ENCODE results near the gene PHTF2. TPM values are rescaled to one million over a fixed set of nuclear protein-coding genes. Genes with fewer than 3 reads are reported as not detected.

The PHTF2 gene
- total RNA-seq, 1 experiment from 2014 or later = 17.3 TPM

DNA sequence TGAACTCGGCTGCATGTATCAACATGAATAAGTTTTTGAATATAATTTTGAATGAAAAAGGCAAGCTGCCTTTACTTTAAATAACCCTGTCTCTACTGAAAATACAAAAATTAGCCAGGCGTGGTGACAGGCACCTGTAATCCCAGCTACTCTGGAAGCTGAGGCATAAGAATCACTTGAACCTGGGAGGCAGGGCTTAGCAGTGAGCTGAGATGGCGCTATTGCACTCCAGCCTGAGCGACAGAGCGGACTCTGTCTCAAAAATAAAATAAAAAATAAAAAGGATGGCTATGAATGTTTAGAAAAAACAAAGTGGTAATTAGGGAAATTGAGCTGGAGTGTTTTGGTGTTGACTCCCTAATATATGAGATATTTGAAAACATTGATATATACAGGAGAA is 133.3 kb downstream of the PHTF2 start:
- Histone ChIP-seq H3K4me3 (ENCODE audit: insufficient read depth, low read depth, low read length) (no peak overlapping the region), H3K36me3 (replicated peaks; ENCODE audit: control insufficient read depth, insufficient read depth, low read length) (no peaks in the 10 kb centered on the region), H3K27me3 (ENCODE audit: control insufficient read depth, insufficient read depth, low read length) (no peaks in the 10 kb centered on the region)
- DNase-seq = no peak

DNA sequence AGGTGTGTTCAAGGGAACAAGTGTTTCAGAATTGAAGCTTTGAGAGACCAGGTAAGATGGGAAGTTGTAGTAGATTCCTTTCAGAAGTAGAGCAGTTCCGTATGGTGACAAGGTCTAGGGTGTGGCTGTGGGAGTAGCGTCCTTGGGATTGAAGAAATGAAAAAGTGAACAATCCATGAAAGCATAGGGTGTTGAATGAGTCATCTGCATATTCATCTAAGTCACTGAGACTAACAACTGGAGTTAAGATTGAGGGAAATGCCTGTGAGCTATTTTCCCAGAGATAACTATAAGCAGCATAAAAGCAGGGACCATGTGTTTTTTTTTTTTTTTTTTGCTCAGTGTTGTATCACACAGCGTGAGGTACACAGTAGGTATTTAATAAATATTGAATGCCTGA is 134.8 kb downstream of the PHTF2 start:
- no peak overlapping the region for H3K4me3 ChIP-seq (ENCODE audit: insufficient read depth, low read depth, low read length)
- no peaks in the 10 kb centered on the region for H3K36me3 ChIP-seq (replicated peaks; ENCODE audit: control insufficient read depth, insufficient read depth, low read length)
- no peaks in the 10 kb centered on the region for H3K27me3 ChIP-seq (ENCODE audit: control insufficient read depth, insufficient read depth, low read length)
- no peak for DNase-seq

DNA sequence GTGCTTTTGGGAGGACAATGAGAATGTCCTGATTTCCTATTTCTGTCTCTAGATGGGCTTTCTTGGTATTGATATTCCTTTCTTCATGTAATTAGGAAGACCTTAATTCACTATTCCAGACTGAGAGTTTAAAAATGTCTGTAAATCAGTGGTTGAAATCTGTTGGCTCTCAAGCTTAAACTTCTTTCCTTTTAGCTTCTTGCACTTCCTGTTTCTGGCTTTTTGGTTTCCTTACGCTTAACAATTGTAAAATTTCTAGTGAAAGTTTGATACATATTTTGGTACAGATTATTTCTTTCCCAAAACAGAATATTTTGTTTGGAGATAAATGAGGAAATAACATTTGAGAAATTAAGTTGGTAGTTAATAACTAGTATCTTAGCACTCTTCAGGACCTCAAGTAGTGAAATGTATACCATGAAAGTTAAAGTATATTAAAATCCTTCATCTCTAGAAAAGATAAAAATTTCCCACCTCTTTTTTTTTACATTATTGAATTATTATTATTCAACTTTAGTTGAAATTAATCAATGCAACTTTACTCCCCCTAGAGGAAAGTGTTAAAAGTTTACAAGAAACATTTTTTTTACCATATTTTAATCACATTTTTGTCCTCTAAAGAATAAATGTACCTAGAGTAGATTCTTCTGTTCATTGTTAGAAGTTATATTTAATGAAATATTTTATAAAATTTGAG is 137.2 kb downstream of the PHTF2 start:
- Histone ChIP-seq H3K4me3 (ENCODE audit: insufficient read depth, low read depth, low read length) (no peak overlapping the region), H3K36me3 (replicated peaks; ENCODE audit: control insufficient read depth, insufficient read depth, low read length) (no peaks in the 10 kb centered on the region), H3K27me3 (ENCODE audit: control insufficient read depth, insufficient read depth, low read length) (no peaks in the 10 kb centered on the region)
- DNase-seq = no peak

DNA sequence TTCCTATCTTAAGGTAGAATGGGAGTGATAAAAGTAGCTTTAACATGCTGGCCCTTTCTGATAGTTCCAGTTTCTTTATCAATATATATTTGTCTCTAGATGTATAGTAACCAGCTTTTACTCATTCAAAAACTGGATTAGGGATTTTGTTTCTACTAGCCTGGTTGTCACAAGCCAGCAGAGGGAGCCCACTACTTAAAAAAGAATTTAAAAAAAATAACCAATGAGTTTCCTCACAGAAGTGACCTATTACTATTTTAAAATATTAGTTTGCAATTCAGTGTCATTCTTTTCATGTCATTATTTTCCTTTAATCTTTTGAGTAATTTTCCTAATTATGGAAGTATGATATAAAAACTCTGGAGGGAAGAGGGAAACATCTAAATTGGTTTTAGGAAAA is 142.1 kb downstream of the PHTF2 start:
- DNase-seq = peak; percentile 51
- no peak overlapping the region for H3K4me3 ChIP-seq (ENCODE audit: insufficient read depth, low read depth, low read length)
- H3K27me3 ChIP-seq (ENCODE audit: control insufficient read depth, insufficient read depth, low read length) = no peaks in the 10 kb centered on the region
- no peaks in the 10 kb centered on the region for H3K36me3 ChIP-seq (replicated peaks; ENCODE audit: control insufficient read depth, insufficient read depth, low read length)

DNA sequence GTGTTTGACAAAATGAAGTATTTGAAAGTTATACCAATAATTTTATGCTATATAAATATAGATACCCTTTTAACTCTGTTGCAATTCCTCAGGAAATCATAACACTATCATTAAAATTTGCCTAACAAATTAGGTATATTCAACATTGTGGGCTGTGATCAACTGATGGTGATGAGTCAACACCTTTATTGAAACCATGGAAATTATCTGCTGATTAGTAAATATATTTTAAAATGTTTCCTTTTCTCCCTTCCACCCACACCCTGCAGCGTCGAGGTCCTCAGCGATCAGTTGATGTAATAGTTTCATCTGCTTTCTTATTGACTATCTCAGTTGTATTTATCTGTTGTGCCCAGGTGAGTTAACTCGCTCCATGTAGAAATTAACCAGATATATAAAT is 143.9 kb downstream of the PHTF2 start:
- no peaks in the 10 kb centered on the region for H3K36me3 ChIP-seq (replicated peaks; ENCODE audit: control insufficient read depth, insufficient read depth, low read length)
- DNase-seq = no peak

DNA sequence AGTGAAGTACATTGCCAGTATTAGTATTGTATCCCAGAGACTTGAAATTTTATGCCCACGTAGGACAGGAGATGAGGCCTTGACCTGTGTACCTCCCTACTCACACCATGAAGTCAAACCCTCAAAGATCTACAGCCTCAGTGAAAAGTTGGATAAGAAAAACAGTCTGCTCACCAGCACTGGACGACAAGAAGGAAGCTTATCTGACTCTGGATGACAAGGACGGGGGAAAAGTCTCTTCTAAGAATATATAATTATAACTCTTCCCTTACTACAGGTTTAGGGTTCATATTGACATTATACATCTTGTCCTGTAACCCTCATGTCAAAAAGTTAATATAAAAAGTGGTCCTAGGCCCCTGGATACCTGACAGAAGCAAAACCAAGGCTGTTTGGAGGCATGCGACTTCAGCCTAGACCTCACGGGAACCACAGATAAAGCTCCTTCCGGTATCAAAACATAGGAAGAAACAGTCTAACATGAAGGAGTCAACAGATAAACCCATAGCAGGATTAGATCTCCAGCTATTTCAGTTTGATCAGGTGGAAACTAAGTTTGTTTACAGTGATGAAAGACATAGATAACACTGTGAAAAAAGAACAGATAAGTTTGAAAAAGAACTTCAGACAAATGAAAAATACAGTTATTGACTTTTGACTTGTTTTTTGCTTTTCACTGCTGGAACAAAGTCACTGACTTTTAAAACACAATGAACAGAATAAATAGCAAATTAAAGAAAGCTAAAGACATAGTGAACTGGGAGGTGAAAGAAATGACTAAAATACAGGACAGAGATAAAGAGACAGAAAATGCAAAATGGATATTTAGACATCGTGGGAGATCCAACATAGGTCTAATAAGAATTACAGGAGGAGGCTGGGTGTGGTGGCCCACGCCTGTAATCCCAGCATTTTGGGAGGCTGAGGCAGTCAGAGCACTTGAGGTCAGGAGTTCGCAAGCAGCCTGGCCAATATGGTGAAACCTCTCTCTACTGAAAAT is 145.9 kb downstream of the PHTF2 start:
- DNase-seq = no peak
- Histone ChIP-seq H3K4me3 (ENCODE audit: insufficient read depth, low read depth, low read length) (no peak overlapping the region), H3K27me3 (ENCODE audit: control insufficient read depth, insufficient read depth, low read length) (no peaks in the 10 kb centered on the region), H3K36me3 (replicated peaks; ENCODE audit: control insufficient read depth, insufficient read depth, low read length) (no peaks in the 10 kb centered on the region)

More for the DNA sequence above, 143.9 kb downstream of the PHTF2 start:
- no peak overlapping the region for H3K4me3 ChIP-seq (ENCODE audit: insufficient read depth, low read depth, low read length)
- no peaks in the 10 kb centered on the region for H3K27me3 ChIP-seq (ENCODE audit: control insufficient read depth, insufficient read depth, low read length)

DNA sequence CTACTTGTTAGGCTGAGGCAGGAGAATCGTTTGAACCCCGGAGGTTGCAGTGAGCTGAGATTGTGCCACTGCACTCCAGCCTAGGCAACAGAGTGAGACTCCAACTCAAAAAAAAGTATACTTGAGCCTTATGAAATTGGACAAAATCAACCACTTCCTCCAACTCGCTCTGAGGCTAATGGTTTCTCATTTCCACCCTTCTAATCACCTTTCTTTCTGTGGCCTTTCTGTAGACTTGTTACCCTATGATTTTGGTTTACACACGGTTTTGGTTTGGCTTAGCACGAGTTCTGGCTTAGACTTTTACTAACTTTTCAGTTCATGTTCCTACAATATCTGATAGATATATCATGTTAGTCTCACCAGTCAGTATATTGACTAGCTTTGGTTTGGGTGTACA is 152.0 kb downstream of the PHTF2 start:
- H3K36me3 ChIP-seq (replicated peaks; ENCODE audit: control insufficient read depth, insufficient read depth, low read length) = no peaks in the 10 kb centered on the region
- no peak for DNase-seq
- no peak overlapping the region for H3K4me3 ChIP-seq (ENCODE audit: insufficient read depth, low read depth, low read length)
- no peaks in the 10 kb centered on the region for H3K27me3 ChIP-seq (ENCODE audit: control insufficient read depth, insufficient read depth, low read length)

DNA sequence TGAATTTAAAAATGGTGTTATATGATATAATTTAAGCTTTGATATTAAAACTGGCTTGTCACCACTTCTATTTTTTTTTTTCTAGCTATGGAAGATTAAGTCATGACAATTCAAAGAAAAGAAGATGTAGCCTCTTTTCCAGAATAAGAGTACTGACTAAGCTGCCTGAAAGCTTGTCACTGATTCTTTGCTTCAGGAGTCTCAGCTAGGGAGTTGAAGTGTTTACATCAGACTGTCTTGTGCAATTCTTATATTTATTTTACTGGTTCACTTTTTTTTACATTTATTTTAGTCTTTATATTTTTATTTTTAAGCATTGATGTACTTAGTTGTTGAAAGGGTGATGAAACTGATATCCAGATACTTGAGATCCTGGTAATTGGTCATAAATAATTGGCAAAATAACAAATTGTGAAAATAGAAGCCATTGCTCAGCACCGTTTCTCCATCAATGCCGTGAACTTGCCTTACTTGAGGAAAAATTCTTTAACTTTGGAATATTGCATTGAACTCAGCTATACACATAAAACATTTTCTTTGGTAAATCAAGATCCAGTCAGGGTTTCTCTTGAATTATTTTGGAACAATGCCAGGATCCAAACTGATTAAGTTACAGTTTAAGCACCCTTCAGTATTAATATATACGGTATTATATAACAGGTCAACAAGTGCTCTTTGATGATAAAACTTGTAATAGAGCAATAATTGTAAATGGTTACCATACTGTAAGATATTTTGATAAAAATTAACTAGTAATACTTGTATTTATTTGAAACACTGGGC is 156.4 kb downstream of the PHTF2 start:
- DNase-seq = no peak
- Histone ChIP-seq H3K4me3 (ENCODE audit: insufficient read depth, low read depth, low read length) (no peak overlapping the region), H3K27me3 (ENCODE audit: control insufficient read depth, insufficient read depth, low read length) (no peaks in the 10 kb centered on the region), H3K36me3 (replicated peaks; ENCODE audit: control insufficient read depth, insufficient read depth, low read length) (no peaks in the 10 kb centered on the region)

DNA sequence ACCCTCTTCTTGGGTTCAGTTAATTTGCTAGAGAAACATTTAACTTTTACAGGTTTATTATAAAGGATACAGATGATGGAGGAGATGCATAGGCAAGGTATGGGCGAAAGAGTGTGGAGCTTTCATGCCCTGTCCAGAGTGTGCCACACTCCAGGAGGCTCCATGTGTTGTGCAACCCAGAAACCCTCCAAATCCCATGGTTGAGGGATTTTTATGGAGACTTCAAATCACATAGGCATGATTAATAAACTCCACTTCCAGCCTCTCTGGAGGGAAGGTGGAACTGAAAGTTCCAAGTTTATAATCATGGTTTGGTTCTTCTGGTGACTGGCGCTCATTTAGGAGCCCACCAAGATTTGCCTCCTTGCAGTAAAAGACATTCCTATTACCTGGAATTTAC is 159.9 kb downstream of the PHTF2 start:
- H3K27me3 ChIP-seq (ENCODE audit: control insufficient read depth, insufficient read depth, low read length) = no peaks in the 10 kb centered on the region
- DNase-seq = no peak
- no peaks in the 10 kb centered on the region for H3K36me3 ChIP-seq (replicated peaks; ENCODE audit: control insufficient read depth, insufficient read depth, low read length)
- no peak overlapping the region for H3K4me3 ChIP-seq (ENCODE audit: insufficient read depth, low read depth, low read length)

DNA sequence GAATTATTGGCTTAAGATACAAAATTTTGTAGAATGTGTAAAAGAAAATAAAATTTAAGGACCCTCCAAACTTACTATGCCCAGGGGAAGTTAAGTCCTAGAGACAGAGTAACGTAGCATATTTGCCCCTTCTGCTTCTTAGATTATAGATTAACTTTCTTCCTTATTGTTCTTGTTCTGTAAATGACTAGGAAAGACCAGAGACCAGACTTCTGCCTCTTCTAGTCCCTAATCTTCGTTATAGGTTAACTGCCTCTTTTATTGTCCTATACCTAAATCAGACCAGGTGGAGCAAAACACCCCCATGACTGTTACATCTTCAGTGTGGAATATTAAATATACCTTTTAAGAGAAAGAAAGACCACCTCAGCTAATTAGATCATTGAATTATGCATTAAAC is 160.5 kb downstream of the PHTF2 start:
- no peak overlapping the region for H3K4me3 ChIP-seq (ENCODE audit: insufficient read depth, low read depth, low read length)
- no peaks in the 10 kb centered on the region for H3K36me3 ChIP-seq (replicated peaks; ENCODE audit: control insufficient read depth, insufficient read depth, low read length)
- DNase-seq = no peak
- H3K27me3 ChIP-seq (ENCODE audit: control insufficient read depth, insufficient read depth, low read length) = no peaks in the 10 kb centered on the region

DNA sequence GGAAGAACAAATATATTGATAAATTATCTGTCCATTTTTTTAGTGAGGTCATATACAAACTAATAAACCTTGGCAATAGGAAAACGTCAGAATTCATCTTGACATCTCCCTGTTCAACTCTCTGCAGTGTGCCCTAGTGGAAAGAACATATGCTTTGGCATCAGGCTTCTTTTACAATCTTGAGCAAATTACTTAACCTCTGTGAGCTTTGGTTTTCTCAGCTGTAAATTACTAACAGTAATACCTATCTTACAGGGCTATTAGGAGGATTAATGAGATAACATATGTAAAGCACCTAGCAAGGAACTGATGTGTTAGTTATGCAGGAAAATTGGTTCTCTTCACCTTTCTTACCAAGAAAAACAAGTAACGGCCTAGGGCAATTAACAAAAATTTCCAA is 161.8 kb downstream of the PHTF2 start:
- Histone ChIP-seq H3K36me3 (replicated peaks; ENCODE audit: control insufficient read depth, insufficient read depth, low read length) (no peaks in the 10 kb centered on the region), H3K27me3 (ENCODE audit: control insufficient read depth, insufficient read depth, low read length) (no peaks in the 10 kb centered on the region), H3K4me3 (ENCODE audit: insufficient read depth, low read depth, low read length) (no peak overlapping the region)
- no peak for DNase-seq

DNA sequence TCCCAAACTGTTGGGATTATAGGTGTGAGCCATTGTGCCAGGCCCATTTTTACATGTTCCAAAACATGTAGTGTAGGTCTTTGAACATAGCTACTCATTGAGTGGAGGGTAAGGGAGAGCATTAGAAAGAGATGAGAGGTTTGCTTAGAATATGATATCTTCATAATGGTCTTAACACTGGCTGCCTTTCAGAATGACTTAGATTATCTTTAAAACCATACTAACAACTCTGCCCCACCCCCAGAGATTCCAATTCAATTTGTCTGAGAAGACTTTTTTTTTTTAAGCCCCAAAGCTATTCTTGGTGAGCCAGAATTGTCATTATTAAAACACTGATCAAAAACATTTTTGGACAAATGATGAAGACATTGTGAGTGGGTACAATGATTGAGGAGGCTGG is 168.9 kb downstream of the PHTF2 start:
- Histone ChIP-seq H3K27me3 (ENCODE audit: control insufficient read depth, insufficient read depth, low read length) (no peaks in the 10 kb centered on the region), H3K36me3 (replicated peaks; ENCODE audit: control insufficient read depth, insufficient read depth, low read length) (no peaks in the 10 kb centered on the region), H3K4me3 (ENCODE audit: insufficient read depth, low read depth, low read length) (no peak overlapping the region)
- DNase-seq = no peak

DNA sequence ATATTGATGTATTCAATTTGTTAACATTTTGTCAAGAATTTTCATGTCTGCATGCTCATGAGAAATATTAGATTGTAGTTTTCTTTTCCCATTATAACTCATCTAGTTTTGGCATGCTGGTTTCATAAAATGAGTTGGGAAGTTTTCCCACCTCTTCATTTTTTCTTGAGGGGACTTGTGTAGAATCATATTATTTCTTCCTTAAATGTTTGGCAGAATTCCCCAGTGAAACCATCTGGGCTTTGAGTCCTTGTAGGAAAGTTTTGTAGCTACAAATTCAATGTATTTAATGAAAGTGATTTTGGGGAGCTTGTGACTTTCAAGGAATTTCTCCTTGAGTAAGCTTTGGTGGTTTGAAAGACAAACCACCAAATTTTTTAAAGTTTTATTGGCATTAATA is 173.2 kb downstream of the PHTF2 start:
- Histone ChIP-seq H3K36me3 (replicated peaks; ENCODE audit: control insufficient read depth, insufficient read depth, low read length) (no peaks in the 10 kb centered on the region), H3K4me3 (ENCODE audit: insufficient read depth, low read depth, low read length) (no peak overlapping the region), H3K27me3 (ENCODE audit: control insufficient read depth, insufficient read depth, low read length) (no peaks in the 10 kb centered on the region)
- no peak for DNase-seq

DNA sequence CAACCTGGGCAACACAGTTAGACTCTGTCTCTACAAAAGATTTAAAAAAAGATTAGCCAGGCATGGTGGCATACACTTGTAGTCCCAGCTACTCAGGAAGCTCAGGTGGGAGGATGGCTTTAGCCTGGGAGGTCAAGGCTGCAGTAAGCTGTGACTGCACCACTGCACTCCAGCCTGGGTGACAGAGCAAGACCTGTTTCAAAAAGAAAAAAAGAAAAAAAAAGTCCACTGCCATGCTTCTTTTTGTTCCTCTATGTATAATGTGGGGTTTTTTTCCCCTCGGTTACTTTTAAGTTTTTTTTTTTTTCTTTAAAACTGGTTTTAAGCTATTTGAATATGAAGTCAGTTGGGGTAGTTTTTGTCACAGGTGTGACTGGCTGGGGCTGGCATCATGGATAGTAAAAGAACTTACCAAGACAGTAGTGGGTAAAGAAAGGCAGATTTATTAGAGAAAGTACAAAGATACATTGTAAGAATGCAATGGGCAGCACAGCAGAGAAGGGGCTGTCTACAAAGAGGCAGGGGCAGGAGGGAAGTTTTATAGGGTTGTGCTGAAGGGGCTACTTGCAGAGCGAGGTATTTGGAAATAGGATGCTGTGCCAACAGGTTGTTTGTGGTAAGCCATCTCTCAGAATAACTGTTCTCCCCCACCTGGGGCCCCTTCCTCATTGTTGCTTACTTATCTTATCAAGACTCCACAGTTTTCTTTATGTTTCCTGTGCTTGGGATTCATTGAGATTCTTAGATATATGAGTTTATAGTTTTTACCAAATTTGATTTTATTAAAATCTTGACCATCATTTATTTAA is 177.3 kb downstream of the PHTF2 start:
- H3K4me3 ChIP-seq (ENCODE audit: insufficient read depth, low read depth, low read length) = no peak overlapping the region
- no peaks in the 10 kb centered on the region for H3K36me3 ChIP-seq (replicated peaks; ENCODE audit: control insufficient read depth, insufficient read depth, low read length)
- no peak for DNase-seq
- H3K27me3 ChIP-seq (ENCODE audit: control insufficient read depth, insufficient read depth, low read length) = no peaks in the 10 kb centered on the region
